ENCODE measurements around the gene KCP. TPM values are rescaled to one million over a fixed set of nuclear protein-coding genes. Genes with fewer than 3 reads are reported as not detected.

Gene KCP
- total and polyA plus RNA-seq, 2 donors (not counting 1 experiment from before 2014, with no cell fraction given) = 2.3 to 3.8 TPM

DNA sequence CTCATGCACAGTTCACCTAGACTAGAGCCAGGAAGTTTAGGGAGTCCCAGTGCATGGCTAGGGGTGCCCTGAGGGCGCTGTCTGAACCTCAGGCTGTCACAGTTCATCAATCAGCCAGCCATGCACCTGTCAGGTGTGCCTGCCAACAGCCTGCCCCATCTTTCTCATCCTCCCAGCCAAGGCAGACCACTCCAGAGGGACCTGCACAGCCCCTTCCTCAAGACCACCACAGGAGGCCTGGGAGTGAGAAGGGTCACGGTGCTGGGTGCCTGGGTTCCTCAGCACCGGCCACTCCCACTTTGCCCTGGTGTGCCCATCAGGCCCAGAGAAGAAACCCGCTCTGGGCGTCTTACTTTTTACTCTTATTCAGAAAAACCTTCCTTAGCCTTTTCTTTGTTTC is 39.5 kb downstream of the KCP start:
- Histone ChIP-seq H3K9me3 (ENCODE audit: control extremely low read depth in 1 of 3, control insufficient read depth in 2 of 3, insufficient read depth in 1 of 3, low read length in 2 of 3) (no peaks in the 10 kb centered on the region), H3K4me2 (replicated peaks; ENCODE audit: low read depth, low read length, poor library complexity, severe bottlenecking) (no peak overlapping the region), H3K27ac (ENCODE audit: low read length in 2 of 2) (no peak overlapping the region), H3K4me1 (ENCODE audit: control insufficient read depth in 2 of 2, insufficient read depth in 2 of 2, low read length in 2 of 2) (peaks cover 13% of the 10 kb centered on the region in 2 donors), H3K9ac (ENCODE audit: low read length) (no peak overlapping the region), H3K36me3 (replicated peaks in 1 of 2; ENCODE audit: control extremely low read depth in 1 of 2, control insufficient read depth in 1 of 2, extremely low read depth in 1 of 2, insufficient read depth in 2 of 2, low read length in 1 of 2) (peaks cover 0 to 6% of the 10 kb centered on the region in 2 experiments), H4K20me1 (ENCODE audit: control insufficient read depth, insufficient read depth, low read length, poor library complexity, severe bottlenecking) (peaks cover 26% of the 10 kb centered on the region), H3K4me3 (ENCODE audit: control extremely low read depth in 1 of 5, extremely low read depth in 1 of 5, insufficient read depth in 1 of 5, low read depth in 2 of 5, low read length in 4 of 5) (no peak overlapping the region), H3K79me2 (ENCODE audit: control insufficient read depth, insufficient read depth, low read length) (peaks cover 4% of the 10 kb centered on the region), H2AFZ (ENCODE audit: insufficient read depth, low read depth, low read length, poor library complexity, severe bottlenecking) (no peak overlapping the region), H3K27me3 (replicated peaks in 1 of 4; ENCODE audit: control extremely low read depth in 1 of 4, control insufficient read depth in 3 of 4, insufficient read depth in 4 of 4, low read length in 3 of 4) (peaks cover 0 to 14% (median 5%) of the 10 kb centered on the region in 4 experiments)
- peaks cover 7% of the 10 kb centered on the region for H3K27me3 Mint-ChIP-seq
- WGBS (ENCODE audit: insufficient coverage) = 80% methylated on average over 4 of the region's 5 CpGs
- ChIA-PET POLR2A (no interaction called here), CTCF (no interaction called here)
- no peak overlapping the region for H3K27ac Mint-ChIP-seq
- no peaks in the 10 kb centered on the region for H3K9me3 Mint-ChIP-seq (ENCODE audit: insufficient read depth)
- intact Hi-C loops (cut with micrococcal nuclease) = no loop called here
- ATAC-seq (ENCODE audit: low read depth) = no peak
- no peak for DNase-seq
- TF ChIP-seq, protein P1, sequence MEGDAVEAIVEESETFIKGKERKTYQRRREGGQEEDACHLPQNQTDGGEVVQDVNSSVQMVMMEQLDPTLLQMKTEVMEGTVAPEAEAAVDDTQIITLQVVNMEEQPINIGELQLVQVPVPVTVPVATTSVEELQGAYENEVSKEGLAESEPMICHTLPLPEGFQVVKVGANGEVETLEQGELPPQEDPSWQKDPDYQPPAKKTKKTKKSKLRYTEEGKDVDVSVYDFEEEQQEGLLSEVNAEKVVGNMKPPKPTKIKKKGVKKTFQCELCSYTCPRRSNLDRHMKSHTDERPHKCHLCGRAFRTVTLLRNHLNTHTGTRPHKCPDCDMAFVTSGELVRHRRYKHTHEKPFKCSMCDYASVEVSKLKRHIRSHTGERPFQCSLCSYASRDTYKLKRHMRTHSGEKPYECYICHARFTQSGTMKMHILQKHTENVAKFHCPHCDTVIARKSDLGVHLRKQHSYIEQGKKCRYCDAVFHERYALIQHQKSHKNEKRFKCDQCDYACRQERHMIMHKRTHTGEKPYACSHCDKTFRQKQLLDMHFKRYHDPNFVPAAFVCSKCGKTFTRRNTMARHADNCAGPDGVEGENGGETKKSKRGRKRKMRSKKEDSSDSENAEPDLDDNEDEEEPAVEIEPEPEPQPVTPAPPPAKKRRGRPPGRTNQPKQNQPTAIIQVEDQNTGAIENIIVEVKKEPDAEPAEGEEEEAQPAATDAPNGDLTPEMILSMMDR (IDR thresholded peaks at IDR 0.05) = no peak
- no peak for TF ChIP-seq EZH2 (IDR thresholded peaks at IDR 0.05; ENCODE audit: borderline replicate concordance, insufficient read depth, low read depth, low read length, poor library complexity, severe bottlenecking)
- H3K4me1 Mint-ChIP-seq = peaks cover 24% of the 10 kb centered on the region
- H3K4me3 Mint-ChIP-seq = peak overlapping the region; percentile 79

DNA sequence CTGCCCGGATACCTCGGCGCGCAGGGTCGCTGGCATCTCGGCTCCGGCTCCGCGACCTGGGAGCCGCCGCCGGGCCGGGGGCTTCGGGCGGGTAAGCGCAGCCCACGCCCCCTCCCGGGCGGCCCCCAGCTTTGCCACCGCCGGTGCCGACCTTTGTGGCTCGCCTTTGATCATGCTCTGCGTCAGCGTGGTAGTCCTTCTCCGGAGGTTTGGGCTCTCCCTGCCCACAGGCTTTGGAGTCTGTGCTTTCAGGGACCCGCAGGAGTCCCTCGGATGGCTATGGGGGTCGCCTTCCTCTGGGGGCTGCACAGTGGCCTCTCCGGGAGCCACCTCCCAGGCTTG is 40.6 kb downstream of the KCP start:
- peak; percentile 11 for ATAC-seq (ENCODE audit: low read depth)

More for the DNA sequence above, 40.6 kb downstream of the KCP start:
- ChIA-PET POLR2A (no interaction called here), CTCF (interaction anchor here (1.4 kb wide), 1 partner anchor 28 kb away, joined by 4 read pairs; no protein-coding TSS in a partner anchor)
- 5% methylated on average over 30 of the region's 30 CpGs for whole genome bisulfite sequencing (ENCODE audit: insufficient coverage)
- no peaks in the 10 kb centered on the region for H3K9me3 ChIP-seq (ENCODE audit: control extremely low read depth in 1 of 3, control insufficient read depth in 2 of 3, insufficient read depth in 1 of 3, low read length in 2 of 3)
- no peak overlapping the region for H3K27ac Mint-ChIP-seq
- intact Hi-C loops (cut with micrococcal nuclease) = no loop called here
- no peak for TF ChIP-seq EZH2 (IDR thresholded peaks at IDR 0.05; ENCODE audit: borderline replicate concordance, insufficient read depth, low read depth, low read length, poor library complexity, severe bottlenecking)
- TF ChIP-seq, protein P1 (IDR thresholded peaks at IDR 0.05) = no peak
- H3K4me2 ChIP-seq (replicated peaks; ENCODE audit: low read depth, low read length, poor library complexity, severe bottlenecking) = peak overlapping the region; percentile 97
- peaks cover 32% of the 10 kb centered on the region for H3K4me1 Mint-ChIP-seq
- peak overlapping the region in 3 of 5 experiments; percentile 51 to 53 (median 53) for H3K4me3 ChIP-seq (ENCODE audit: control extremely low read depth in 1 of 5, extremely low read depth in 1 of 5, insufficient read depth in 1 of 5, low read depth in 2 of 5, low read length in 4 of 5)
- H3K4me3 Mint-ChIP-seq = peak overlapping the region; percentile 79
- peak overlapping the region; percentile 63 for H3K9ac ChIP-seq (ENCODE audit: low read length)
- H3K4me1 ChIP-seq (ENCODE audit: control insufficient read depth in 2 of 2, insufficient read depth in 2 of 2, low read length in 2 of 2) = peaks cover 13% of the 10 kb centered on the region in 2 donors
- H3K79me2 ChIP-seq (ENCODE audit: control insufficient read depth, insufficient read depth, low read length) = peaks cover 15% of the 10 kb centered on the region
- H3K36me3 ChIP-seq (replicated peaks in 1 of 2; ENCODE audit: control extremely low read depth in 1 of 2, control insufficient read depth in 1 of 2, extremely low read depth in 1 of 2, insufficient read depth in 2 of 2, low read length in 1 of 2) = peaks cover 0 to 18% of the 10 kb centered on the region in 2 experiments
- H3K27ac ChIP-seq (ENCODE audit: low read length in 2 of 2) = no peak overlapping the region
- H3K27me3 ChIP-seq (replicated peaks in 1 of 4; ENCODE audit: control extremely low read depth in 1 of 4, control insufficient read depth in 3 of 4, insufficient read depth in 4 of 4, low read length in 3 of 4) = peaks cover 0 to 14% (median 5%) of the 10 kb centered on the region in 4 experiments
- peaks cover 7% of the 10 kb centered on the region for H3K27me3 Mint-ChIP-seq
- H3K9me3 Mint-ChIP-seq (ENCODE audit: insufficient read depth) = no peaks in the 10 kb centered on the region
- peak overlapping the region; percentile 70 for H2AFZ ChIP-seq (ENCODE audit: insufficient read depth, low read depth, low read length, poor library complexity, severe bottlenecking)
- H4K20me1 ChIP-seq (ENCODE audit: control insufficient read depth, insufficient read depth, low read length, poor library complexity, severe bottlenecking) = peaks cover 32% of the 10 kb centered on the region
- DNase-seq = peak; percentile 43
